ENCODE data around the gene OLIG2. TPM values are rescaled to one million over a fixed set of nuclear protein-coding genes. Genes with fewer than 3 reads are reported as not detected.

OLIG2 gene
- total RNA-seq, 1 donor from 2014 or later = 2.5 TPM

DNA sequence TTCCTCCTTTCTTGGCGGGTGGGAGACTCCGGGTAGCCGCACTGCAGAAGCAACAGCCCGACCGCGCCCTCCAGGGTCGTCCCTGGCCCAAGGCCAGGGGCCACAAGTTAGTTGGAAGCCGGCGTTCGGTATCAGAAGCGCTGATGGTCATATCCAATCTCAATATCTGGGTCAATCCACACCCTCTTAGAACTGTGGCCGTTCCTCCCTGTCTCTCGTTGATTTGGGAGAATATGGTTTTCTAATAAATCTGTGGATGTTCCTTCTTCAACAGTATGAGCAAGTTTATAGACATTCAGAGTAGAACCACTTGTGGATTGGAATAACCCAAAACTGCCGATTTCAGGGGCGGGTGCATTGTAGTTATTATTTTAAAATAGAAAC, 2.5 kb downstream of the OLIG2 start:
- no peak overlapping the region for H2AFZ ChIP-seq (ENCODE audit: low read depth, low read length)
- H3K27ac ChIP-seq (ENCODE audit: low read depth, low read length) = no peak overlapping the region
- Mint-ChIP-seq H3K27ac (ENCODE audit: unreplicated experiment) (peak overlapping the region; percentile 69), H3K27me3 (ENCODE audit: low read depth, unreplicated experiment) (peaks cover 52% of the 10 kb centered on the region), H3K9me3 (ENCODE audit: unreplicated experiment) (peaks cover 6% of the 10 kb centered on the region), H3K4me1 (ENCODE audit: low read depth, unreplicated experiment) (no peaks in the 10 kb centered on the region), H3K36me3 (ENCODE audit: low read depth, unreplicated experiment) (peaks cover 5% of the 10 kb centered on the region), H3K4me3 (ENCODE audit: unreplicated experiment) (no peak overlapping the region)
- H3K4me3 ChIP-seq (ENCODE audit: insufficient read depth, low read depth, low read length) = no peak overlapping the region
- H3K4me1 ChIP-seq (ENCODE audit: insufficient read depth, low read length) = no peaks in the 10 kb centered on the region
- no peak overlapping the region for H3K9ac ChIP-seq (ENCODE audit: low read length)
- no peaks in the 10 kb centered on the region for H3K79me2 ChIP-seq (ENCODE audit: insufficient read depth, low read length)
- H3K27me3 ChIP-seq (ENCODE audit: insufficient read depth, low read length) = peaks cover 93% of the 10 kb centered on the region
- peaks cover 10% of the 10 kb centered on the region for H3K9me3 ChIP-seq (ENCODE audit: insufficient read depth, low read depth, low read length)
- no peak overlapping the region for H3K4me2 ChIP-seq (ENCODE audit: low read length)
- DNase-seq (ENCODE audit: low read depth) (no peak), FAIRE-seq (no peak)
- no peaks in the 10 kb centered on the region for H3K36me3 ChIP-seq (ENCODE audit: insufficient read depth, low read length)
- peaks cover 14% of the 10 kb centered on the region for H4K20me1 ChIP-seq (ENCODE audit: insufficient read depth, low read length)
- TF ChIP-seq, protein P1, sequence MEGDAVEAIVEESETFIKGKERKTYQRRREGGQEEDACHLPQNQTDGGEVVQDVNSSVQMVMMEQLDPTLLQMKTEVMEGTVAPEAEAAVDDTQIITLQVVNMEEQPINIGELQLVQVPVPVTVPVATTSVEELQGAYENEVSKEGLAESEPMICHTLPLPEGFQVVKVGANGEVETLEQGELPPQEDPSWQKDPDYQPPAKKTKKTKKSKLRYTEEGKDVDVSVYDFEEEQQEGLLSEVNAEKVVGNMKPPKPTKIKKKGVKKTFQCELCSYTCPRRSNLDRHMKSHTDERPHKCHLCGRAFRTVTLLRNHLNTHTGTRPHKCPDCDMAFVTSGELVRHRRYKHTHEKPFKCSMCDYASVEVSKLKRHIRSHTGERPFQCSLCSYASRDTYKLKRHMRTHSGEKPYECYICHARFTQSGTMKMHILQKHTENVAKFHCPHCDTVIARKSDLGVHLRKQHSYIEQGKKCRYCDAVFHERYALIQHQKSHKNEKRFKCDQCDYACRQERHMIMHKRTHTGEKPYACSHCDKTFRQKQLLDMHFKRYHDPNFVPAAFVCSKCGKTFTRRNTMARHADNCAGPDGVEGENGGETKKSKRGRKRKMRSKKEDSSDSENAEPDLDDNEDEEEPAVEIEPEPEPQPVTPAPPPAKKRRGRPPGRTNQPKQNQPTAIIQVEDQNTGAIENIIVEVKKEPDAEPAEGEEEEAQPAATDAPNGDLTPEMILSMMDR (IDR thresholded peaks at IDR 0.05; ENCODE audit: insufficient read depth, low read depth, low read length) = no peak
- TF ChIP-seq EZH2 (IDR thresholded peaks at IDR 0.05; ENCODE audit: insufficient read depth, low read length) = peak; percentile 4

DNA sequence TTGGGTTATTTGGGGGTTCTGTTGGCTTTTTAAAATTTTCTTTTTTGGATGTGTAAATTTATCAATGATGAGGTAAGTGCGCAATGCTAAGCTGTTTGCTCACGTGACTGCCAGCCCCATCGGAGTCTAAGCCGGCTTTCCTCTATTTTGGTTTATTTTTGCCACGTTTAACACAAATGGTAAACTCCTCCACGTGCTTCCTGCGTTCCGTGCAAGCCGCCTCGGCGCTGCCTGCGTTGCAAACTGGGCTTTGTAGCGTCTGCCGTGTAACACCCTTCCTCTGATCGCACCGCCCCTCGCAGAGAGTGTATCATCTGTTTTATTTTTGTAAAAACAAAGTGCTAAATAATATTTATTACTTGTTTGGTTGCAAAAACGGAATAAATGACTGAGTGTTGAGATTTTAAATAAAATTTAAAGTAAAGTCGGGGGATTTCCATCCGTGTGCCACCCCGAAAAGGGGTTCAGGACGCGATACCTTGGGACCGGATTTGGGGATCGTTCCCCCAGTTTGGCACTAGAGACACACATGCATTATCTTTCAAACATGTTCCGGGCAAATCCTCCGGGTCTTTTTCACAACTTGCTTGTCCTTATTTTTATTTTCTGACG, 3.1 kb downstream of the OLIG2 start:
- H3K27ac ChIP-seq (ENCODE audit: low read depth, low read length) = no peak overlapping the region
- no peak overlapping the region for H3K27ac Mint-ChIP-seq (ENCODE audit: unreplicated experiment)
- H3K4me3 ChIP-seq (ENCODE audit: insufficient read depth, low read depth, low read length) = no peak overlapping the region
- H3K27me3 Mint-ChIP-seq (ENCODE audit: low read depth, unreplicated experiment) = peaks cover 50% of the 10 kb centered on the region
- no peak overlapping the region for H3K4me3 Mint-ChIP-seq (ENCODE audit: unreplicated experiment)
- TF ChIP-seq EZH2 (IDR thresholded peaks at IDR 0.05; ENCODE audit: insufficient read depth, low read length) = no peak
- TF ChIP-seq, protein P1 (IDR thresholded peaks at IDR 0.05; ENCODE audit: insufficient read depth, low read depth, low read length) = no peak
- H3K79me2 ChIP-seq (ENCODE audit: insufficient read depth, low read length) = no peaks in the 10 kb centered on the region
- FAIRE-seq = no peak
- peaks cover 5% of the 10 kb centered on the region for H3K36me3 Mint-ChIP-seq (ENCODE audit: low read depth, unreplicated experiment)
- H4K20me1 ChIP-seq (ENCODE audit: insufficient read depth, low read length) = peaks cover 14% of the 10 kb centered on the region
- peaks cover 5% of the 10 kb centered on the region for H3K9me3 Mint-ChIP-seq (ENCODE audit: unreplicated experiment)
- H3K9ac ChIP-seq (ENCODE audit: low read length) = no peak overlapping the region
- no peaks in the 10 kb centered on the region for H3K36me3 ChIP-seq (ENCODE audit: insufficient read depth, low read length)
- peaks cover 93% of the 10 kb centered on the region for H3K27me3 ChIP-seq (ENCODE audit: insufficient read depth, low read length)
- no peak overlapping the region for H2AFZ ChIP-seq (ENCODE audit: low read depth, low read length)
- no peak overlapping the region for H3K4me2 ChIP-seq (ENCODE audit: low read length)
- H3K4me1 ChIP-seq (ENCODE audit: insufficient read depth, low read length) = no peaks in the 10 kb centered on the region
- no peak for DNase-seq (ENCODE audit: low read depth)
- no peaks in the 10 kb centered on the region for H3K4me1 Mint-ChIP-seq (ENCODE audit: low read depth, unreplicated experiment)
- H3K9me3 ChIP-seq (ENCODE audit: insufficient read depth, low read depth, low read length) = peaks cover 10% of the 10 kb centered on the region

DNA sequence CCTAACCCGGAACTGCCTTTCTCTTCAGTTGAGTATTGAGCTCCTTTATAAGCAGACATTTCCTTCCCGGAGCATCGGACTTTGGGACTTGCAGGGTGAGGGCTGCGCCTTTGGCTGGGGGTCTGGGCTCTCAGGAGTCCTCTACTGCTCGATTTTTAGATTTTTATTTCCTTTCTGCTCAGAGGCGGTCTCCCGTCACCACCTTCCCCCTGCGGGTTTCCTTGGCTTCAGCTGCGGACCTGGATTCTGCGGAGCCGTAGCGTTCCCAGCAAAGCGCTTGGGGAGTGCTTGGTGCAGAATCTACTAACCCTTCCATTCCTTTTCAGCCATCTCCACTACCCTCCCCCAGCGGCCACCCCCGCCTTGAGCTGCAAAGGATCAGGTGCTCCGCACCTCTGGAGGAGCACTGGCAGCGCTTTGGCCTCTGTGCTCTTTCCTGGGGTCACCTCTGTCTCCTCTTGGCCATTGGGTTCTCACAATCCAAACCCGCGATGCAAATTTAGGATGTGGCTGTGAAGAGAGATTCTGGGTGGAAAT, 3.7 kb downstream of the OLIG2 start:
- Mint-ChIP-seq H3K27ac (ENCODE audit: unreplicated experiment) (no peak overlapping the region), H3K27me3 (ENCODE audit: low read depth, unreplicated experiment) (peaks cover 48% of the 10 kb centered on the region), H3K4me3 (ENCODE audit: unreplicated experiment) (no peak overlapping the region), H3K9me3 (ENCODE audit: unreplicated experiment) (peaks cover 4% of the 10 kb centered on the region), H3K36me3 (ENCODE audit: low read depth, unreplicated experiment) (peaks cover 7% of the 10 kb centered on the region), H3K4me1 (ENCODE audit: low read depth, unreplicated experiment) (no peaks in the 10 kb centered on the region)
- no peak overlapping the region for H3K4me2 ChIP-seq (ENCODE audit: low read length)
- no peaks in the 10 kb centered on the region for H3K4me1 ChIP-seq (ENCODE audit: insufficient read depth, low read length)
- peaks cover 93% of the 10 kb centered on the region for H3K27me3 ChIP-seq (ENCODE audit: insufficient read depth, low read length)
- H3K27ac ChIP-seq (ENCODE audit: low read depth, low read length) = no peak overlapping the region
- FAIRE-seq (no peak), DNase-seq (ENCODE audit: low read depth) (no peak)
- TF ChIP-seq, protein P1 (IDR thresholded peaks at IDR 0.05; ENCODE audit: insufficient read depth, low read depth, low read length) = no peak
- TF ChIP-seq EZH2 (IDR thresholded peaks at IDR 0.05; ENCODE audit: insufficient read depth, low read length) = peak; percentile 94
- no peak overlapping the region for H3K4me3 ChIP-seq (ENCODE audit: insufficient read depth, low read depth, low read length)
- no peak overlapping the region for H2AFZ ChIP-seq (ENCODE audit: low read depth, low read length)
- peaks cover 5% of the 10 kb centered on the region for H3K9me3 ChIP-seq (ENCODE audit: insufficient read depth, low read depth, low read length)
- H3K9ac ChIP-seq (ENCODE audit: low read length) = no peak overlapping the region
- no peaks in the 10 kb centered on the region for H3K79me2 ChIP-seq (ENCODE audit: insufficient read depth, low read length)
- no peaks in the 10 kb centered on the region for H3K36me3 ChIP-seq (ENCODE audit: insufficient read depth, low read length)
- peaks cover 14% of the 10 kb centered on the region for H4K20me1 ChIP-seq (ENCODE audit: insufficient read depth, low read length)
